ENCODE measurements around the gene CD99L2. TPM values are rescaled to one million over a fixed set of nuclear protein-coding genes. Genes with fewer than 3 reads are reported as not detected.
"Not testable (repeated sequence)": the region's sequence is repeated elsewhere in the genome, so short reads cannot be mapped to it uniquely, and the experiment has no call there.

CD99L2 gene
- total RNA-seq, 1 donor from 2014 or later = 9.0 TPM

DNA sequence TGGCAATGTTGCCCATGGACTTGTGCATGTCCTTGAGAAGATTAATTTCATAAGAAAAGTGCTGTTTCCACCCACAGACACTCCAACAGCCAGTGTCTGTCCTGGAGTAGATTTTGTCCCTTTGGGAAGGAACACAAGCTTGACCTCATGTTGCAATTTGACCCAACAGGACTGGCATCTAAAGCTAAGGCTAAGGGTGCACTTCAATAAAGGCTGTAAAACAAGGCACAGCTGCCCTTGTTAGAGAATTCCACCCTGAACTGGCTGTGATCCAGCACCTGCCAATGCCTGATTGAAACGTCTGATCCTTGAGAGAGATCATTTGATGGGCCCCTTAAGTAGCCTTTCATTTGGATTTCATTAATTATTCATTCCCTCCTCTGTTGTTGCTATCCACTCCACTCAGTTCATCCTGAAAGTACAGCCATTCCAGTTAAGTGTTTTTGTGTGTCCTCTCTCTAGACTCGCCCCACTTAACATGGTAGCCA lies 56.2 kb downstream of the CD99L2 start:
- no peak for DNase-seq (ENCODE audit: low spot score)
- Mint-ChIP-seq H3K4me1 (ENCODE audit: low read depth) (no peaks in the 10 kb centered on the region), H3K36me3 (ENCODE audit: low read depth) (no peaks in the 10 kb centered on the region), H3K27me3 (ENCODE audit: insufficient read depth) (no peaks in the 10 kb centered on the region), H3K4me3 (no peak overlapping the region), H3K27ac (no peak overlapping the region), H3K9me3 (no peaks in the 10 kb centered on the region)
- intact Hi-C loops (cut with micrococcal nuclease) = no loop called here

DNA sequence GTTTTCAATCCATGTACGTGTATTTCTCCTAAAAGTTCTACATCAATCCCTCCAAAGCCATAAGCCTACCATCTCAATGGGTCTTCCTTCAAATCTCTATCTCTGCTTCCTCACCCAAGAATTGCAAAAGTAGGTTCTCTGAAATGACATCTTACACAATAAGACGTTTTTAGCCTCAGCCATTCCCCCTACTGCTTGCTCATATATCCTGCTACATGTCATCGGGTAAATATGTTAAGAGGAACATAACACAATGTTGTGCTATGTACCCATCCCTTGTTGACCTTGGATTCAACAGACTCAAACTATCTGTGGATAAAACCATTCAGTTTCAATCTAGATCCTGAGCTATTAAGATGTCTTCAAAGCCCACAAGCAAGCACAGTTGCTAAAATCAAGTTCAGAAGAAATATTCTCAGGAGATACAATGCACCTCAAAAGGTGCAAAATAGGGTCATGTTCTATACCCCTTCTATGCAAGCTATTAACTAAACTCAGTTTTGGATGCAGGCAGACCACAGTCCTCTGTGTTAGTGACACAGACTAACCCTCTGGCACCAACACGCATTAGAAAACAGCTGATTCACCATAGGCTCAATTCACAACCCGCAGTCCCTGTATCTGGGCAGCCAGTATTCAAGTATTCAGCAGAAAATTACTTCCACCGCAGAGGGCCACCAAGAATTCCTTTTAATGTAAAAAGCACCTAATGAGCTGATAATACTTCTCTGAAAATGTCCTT lies 56.8 kb downstream of the CD99L2 start:
- H3K27ac Mint-ChIP-seq = no peak overlapping the region
- H3K4me1 Mint-ChIP-seq (ENCODE audit: low read depth) = no peaks in the 10 kb centered on the region
- no peaks in the 10 kb centered on the region for H3K36me3 Mint-ChIP-seq (ENCODE audit: low read depth)
- no peaks in the 10 kb centered on the region for H3K9me3 Mint-ChIP-seq
- no peak for DNase-seq (ENCODE audit: low spot score)
- intact Hi-C loops (cut with micrococcal nuclease) = no loop called here
- H3K27me3 Mint-ChIP-seq (ENCODE audit: insufficient read depth) = no peaks in the 10 kb centered on the region
- H3K4me3 Mint-ChIP-seq = no peak overlapping the region

DNA sequence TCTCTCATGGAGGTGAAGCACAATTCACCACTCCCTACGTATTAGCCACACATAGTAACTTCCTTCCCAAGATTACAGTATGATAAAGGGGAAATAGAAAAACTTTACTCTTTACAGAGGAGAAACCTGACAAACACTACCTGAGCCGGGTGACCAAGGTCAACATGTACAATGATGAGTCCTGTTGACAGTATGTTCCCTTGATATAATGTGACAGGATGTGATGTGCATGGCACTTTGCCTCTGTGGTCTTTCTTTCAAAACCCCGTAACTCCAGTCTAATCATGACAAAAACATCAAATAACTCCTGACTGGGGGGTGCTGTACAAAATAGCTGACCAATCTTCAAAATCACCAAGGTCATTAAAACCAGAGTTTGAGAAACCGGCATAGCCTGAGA lies 60.6 kb downstream of the CD99L2 start:
- peaks cover 6% of the 10 kb centered on the region for H3K4me1 Mint-ChIP-seq (ENCODE audit: low read depth)
- H3K4me3 Mint-ChIP-seq = no peak overlapping the region
- no peak for DNase-seq (ENCODE audit: low spot score)
- no peaks in the 10 kb centered on the region for H3K36me3 Mint-ChIP-seq (ENCODE audit: low read depth)
- H3K27me3 Mint-ChIP-seq (ENCODE audit: insufficient read depth) = no peaks in the 10 kb centered on the region
- H3K27ac Mint-ChIP-seq = no peak overlapping the region
- peaks cover 4% of the 10 kb centered on the region for H3K9me3 Mint-ChIP-seq
- intact Hi-C loops (cut with micrococcal nuclease) = no loop called here

DNA sequence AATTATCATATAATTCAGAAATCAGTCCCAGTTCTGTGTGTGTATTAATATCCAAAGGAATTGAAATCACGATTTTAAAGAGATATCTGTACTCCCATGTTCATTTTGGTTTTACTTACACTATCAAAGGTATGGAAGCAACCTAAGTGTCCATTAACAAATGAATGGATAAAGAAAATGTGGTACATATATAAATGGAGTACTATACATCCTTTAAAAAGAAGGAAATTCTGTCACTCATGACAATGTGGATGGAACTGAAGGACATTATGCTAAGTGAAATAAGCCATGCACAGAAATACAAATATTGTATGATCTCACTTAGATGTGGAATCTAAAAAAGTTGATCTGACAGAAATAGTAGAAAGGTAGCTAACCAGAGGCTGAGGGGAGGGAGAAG lies 63.8 kb downstream of the CD99L2 start:
- Mint-ChIP-seq H3K4me1 (ENCODE audit: low read depth) (peaks cover 6% of the 10 kb centered on the region), H3K27me3 (ENCODE audit: insufficient read depth) (no peaks in the 10 kb centered on the region), H3K4me3 (no peak overlapping the region), H3K27ac (no peak overlapping the region), H3K36me3 (ENCODE audit: low read depth) (no peaks in the 10 kb centered on the region), H3K9me3 (peaks cover 8% of the 10 kb centered on the region)
- intact Hi-C loops (cut with micrococcal nuclease) = no loop called here
- no peak for DNase-seq (ENCODE audit: low spot score)

DNA sequence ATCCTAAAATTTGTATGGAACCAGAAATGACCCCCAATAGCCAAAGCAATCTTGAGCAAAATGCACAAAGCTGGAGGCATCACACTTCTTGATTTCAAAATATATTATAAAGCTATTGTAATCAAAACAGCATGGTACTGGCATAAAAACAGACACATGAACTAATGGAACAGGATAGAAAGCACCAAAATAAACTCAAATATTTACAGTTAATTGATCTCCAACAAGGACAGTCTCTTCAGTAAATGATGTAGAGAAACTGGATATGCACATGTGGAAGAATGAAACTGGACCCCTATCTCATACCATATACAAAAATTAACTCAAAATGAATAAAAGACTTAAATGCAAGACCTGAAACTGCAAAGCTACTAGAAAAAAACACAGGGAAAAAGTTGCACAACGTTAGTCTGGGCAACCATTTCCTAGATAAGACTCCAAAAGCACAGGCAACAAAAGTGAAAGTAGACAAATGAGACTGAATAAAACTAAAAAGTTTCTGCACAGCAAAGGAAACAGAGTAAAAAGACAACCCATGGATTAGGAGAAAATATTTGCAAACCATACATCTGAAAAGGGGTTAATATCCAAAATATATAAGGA lies 64.9 kb downstream of the CD99L2 start:
- Mint-ChIP-seq H3K36me3 (ENCODE audit: low read depth) (peaks cover 2% of the 10 kb centered on the region), H3K4me3 (no peak overlapping the region), H3K27me3 (ENCODE audit: insufficient read depth) (no peaks in the 10 kb centered on the region), H3K9me3 (peaks cover 8% of the 10 kb centered on the region), H3K27ac (no peak overlapping the region), H3K4me1 (ENCODE audit: low read depth) (peaks cover 6% of the 10 kb centered on the region)
- no peak for DNase-seq (ENCODE audit: low spot score)
- intact Hi-C loops (cut with micrococcal nuclease) = no loop called here

DNA sequence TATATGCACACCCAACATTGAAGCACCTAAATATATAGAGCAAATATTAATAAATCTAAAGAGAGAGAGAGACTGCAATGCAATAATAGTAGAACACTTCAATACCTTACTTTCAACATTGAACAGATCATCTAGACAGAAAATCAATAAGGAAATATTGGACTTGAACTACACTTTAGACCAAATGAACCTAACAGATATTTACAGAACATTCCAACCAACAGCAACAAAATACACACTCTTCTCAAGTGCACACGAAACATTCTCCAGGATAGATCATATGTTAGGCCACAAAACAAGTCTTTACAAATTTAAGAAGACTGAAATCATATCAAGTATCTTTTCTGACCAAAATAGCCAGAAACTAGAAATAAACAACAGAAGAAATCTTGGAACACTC lies 66.6 kb downstream of the CD99L2 start:
- Mint-ChIP-seq H3K36me3 (ENCODE audit: low read depth) (peaks cover 4% of the 10 kb centered on the region), H3K9me3 (peaks cover 8% of the 10 kb centered on the region), H3K27ac (no peak overlapping the region), H3K27me3 (ENCODE audit: insufficient read depth) (no peaks in the 10 kb centered on the region), H3K4me1 (ENCODE audit: low read depth) (peaks cover 6% of the 10 kb centered on the region), H3K4me3 (no peak overlapping the region)
- intact Hi-C loops (cut with micrococcal nuclease) = no loop called here
- no peak for DNase-seq (ENCODE audit: low spot score)

DNA sequence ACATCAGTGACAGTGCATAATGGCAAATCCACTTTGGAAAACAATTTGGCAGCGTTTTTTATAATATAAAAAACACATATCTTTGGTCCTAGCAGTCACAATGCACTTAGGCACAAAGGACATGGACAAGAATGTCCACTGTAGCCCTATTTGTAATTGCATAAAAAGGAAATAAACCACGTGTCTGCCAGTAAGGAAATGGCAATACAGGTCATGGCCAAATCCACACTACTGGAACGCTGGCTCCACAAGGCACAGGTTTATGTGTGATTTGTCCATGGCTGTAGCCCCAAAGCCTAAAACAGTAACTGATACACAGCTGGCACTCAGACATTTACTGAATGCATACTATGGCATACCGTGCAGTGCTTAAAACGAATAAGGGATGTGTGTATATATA lies 69.7 kb downstream of the CD99L2 start:
- Mint-ChIP-seq H3K4me3 (no peak overlapping the region), H3K27me3 (ENCODE audit: insufficient read depth) (no peaks in the 10 kb centered on the region), H3K4me1 (ENCODE audit: low read depth) (peaks cover 4% of the 10 kb centered on the region), H3K9me3 (peaks cover 4% of the 10 kb centered on the region), H3K36me3 (ENCODE audit: low read depth) (peaks cover 4% of the 10 kb centered on the region), H3K27ac (no peak overlapping the region)
- no peak for DNase-seq (ENCODE audit: low spot score)
- intact Hi-C loops (cut with micrococcal nuclease) = no loop called here

DNA sequence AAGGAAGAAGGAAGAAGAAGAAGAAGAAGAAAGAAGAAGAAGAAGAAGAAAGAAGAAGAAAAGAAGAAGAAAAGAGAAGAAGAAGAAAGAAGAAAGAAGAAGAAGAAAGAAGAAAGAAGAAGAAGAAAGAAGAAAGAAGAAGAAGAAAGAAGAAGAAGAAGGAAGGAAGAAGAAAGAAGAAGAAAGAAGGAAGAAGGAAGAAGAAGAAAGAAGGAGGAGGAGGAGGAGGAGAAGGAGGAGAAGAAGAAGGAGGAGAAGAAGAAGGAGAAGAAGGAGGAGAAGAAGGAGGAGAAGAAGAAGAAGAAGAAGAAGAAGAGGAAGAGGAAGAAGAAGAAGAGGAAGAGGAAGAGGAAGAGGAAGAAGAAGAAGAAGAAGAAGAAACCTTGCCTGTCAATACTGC lies 74.1 kb downstream of the CD99L2 start:
- DNase-seq (ENCODE audit: low spot score); H3K4me3 Mint-ChIP-seq; H3K36me3 Mint-ChIP-seq (ENCODE audit: low read depth); H3K4me1 Mint-ChIP-seq (ENCODE audit: low read depth); H3K27me3 Mint-ChIP-seq (ENCODE audit: insufficient read depth); H3K27ac Mint-ChIP-seq; H3K9me3 Mint-ChIP-seq; intact Hi-C loops (cut with micrococcal nuclease): not testable (repeated sequence)

DNA sequence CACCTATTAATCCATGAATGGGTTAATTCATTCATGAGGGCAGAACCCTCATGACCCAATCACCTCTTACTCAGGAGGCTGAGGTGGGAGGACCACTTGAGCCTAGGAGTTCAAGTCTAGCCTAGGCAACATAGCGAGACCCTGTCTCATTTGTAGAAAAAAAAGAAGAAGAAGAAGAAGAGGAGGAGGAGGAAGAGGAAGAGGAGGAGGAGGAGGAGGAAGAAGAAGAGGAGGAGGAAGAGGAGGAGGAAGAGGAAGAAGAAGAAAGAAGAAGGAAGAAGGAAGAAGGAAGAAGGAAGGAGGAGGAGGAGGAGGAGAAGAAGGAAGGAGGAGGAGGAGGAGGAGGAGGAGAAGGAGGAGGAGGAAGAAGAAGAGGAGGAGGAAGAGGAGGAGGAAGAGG lies 74.6 kb downstream of the CD99L2 start:
- H3K36me3 Mint-ChIP-seq (ENCODE audit: low read depth); H3K4me3 Mint-ChIP-seq; DNase-seq (ENCODE audit: low spot score); H3K9me3 Mint-ChIP-seq; H3K27me3 Mint-ChIP-seq (ENCODE audit: insufficient read depth); H3K27ac Mint-ChIP-seq; intact Hi-C loops (cut with micrococcal nuclease); H3K4me1 Mint-ChIP-seq (ENCODE audit: low read depth): not testable (repeated sequence)

DNA sequence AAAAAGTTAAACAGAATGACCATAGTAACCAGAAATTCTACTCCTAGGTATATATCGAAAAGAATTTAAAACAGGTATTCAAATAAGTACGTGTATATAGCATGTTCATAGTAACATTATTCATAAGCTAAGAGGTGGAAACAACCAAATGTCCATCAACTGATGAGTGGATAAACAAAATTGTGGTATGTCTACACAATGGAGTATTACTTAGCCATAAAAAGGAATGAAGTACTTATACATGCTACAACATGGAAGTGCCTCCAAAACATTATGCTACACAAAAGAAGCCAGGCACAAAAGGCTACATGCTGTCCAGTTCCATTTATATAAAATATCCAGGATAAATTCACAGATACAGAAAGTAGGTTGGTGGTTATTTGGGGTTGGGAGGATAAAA lies 76.5 kb downstream of the CD99L2 start:
- no peak overlapping the region for H3K27ac Mint-ChIP-seq
- DNase-seq (ENCODE audit: low spot score) = no peak
- H3K36me3 Mint-ChIP-seq (ENCODE audit: low read depth) = peaks cover 2% of the 10 kb centered on the region
- H3K9me3 Mint-ChIP-seq = peaks cover 5% of the 10 kb centered on the region
- H3K27me3 Mint-ChIP-seq (ENCODE audit: insufficient read depth) = no peaks in the 10 kb centered on the region
- intact Hi-C loops (cut with micrococcal nuclease) = no loop called here
- H3K4me1 Mint-ChIP-seq (ENCODE audit: low read depth) = no peaks in the 10 kb centered on the region
- no peak overlapping the region for H3K4me3 Mint-ChIP-seq

DNA sequence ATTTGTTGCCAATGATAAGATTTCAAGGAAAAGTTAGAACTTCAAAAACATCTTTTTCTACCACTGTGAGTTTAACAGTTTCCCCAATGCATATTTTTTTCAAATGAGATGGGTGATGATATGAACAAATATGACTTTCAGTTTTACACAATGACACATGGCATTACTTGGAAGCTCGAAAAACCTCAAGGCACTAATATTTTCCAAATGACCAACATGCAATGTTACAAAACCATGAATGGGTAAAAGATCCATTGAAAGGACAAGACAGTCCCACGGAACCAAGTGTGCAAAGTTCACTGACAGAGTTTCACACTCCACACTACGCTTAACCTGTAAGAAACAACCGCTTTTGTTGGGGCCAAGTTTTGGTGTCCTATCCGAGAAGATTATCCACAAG lies 84.5 kb downstream of the CD99L2 start:
- no peaks in the 10 kb centered on the region for H3K4me1 Mint-ChIP-seq (ENCODE audit: low read depth)
- H3K27ac Mint-ChIP-seq = no peak overlapping the region
- no peak for DNase-seq (ENCODE audit: low spot score)
- H3K9me3 Mint-ChIP-seq = no peaks in the 10 kb centered on the region
- H3K4me3 Mint-ChIP-seq = no peak overlapping the region
- peaks cover 4% of the 10 kb centered on the region for H3K36me3 Mint-ChIP-seq (ENCODE audit: low read depth)
- H3K27me3 Mint-ChIP-seq (ENCODE audit: insufficient read depth) = no peaks in the 10 kb centered on the region
- intact Hi-C loops (cut with micrococcal nuclease) = no loop called here

DNA sequence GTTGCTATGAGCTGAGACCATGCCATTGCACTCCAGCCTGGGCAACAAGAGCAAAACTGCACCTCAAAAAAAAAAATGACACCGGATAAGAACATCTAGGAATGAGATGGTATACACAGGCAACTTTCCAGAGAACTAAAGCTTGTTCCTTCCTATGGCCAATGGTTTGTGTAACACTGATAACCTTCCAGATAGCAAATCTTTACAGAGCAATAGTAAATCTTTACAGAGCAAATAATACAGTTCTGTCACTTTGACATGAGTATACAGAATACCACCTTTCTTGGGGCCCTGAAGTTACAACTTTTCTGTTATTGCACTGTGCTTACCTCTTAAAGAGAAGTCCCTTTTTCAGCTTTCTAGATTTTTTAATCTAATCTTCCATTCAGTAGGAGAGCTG lies 91.6 kb downstream of the CD99L2 start:
- intact Hi-C loops (cut with micrococcal nuclease) = no loop called here
- Mint-ChIP-seq H3K36me3 (ENCODE audit: low read depth) (peaks cover 5% of the 10 kb centered on the region), H3K27ac (no peak overlapping the region), H3K27me3 (ENCODE audit: insufficient read depth) (no peaks in the 10 kb centered on the region), H3K4me1 (ENCODE audit: low read depth) (no peaks in the 10 kb centered on the region), H3K4me3 (no peak overlapping the region), H3K9me3 (peaks cover 4% of the 10 kb centered on the region)
- no peak for DNase-seq (ENCODE audit: low spot score)

DNA sequence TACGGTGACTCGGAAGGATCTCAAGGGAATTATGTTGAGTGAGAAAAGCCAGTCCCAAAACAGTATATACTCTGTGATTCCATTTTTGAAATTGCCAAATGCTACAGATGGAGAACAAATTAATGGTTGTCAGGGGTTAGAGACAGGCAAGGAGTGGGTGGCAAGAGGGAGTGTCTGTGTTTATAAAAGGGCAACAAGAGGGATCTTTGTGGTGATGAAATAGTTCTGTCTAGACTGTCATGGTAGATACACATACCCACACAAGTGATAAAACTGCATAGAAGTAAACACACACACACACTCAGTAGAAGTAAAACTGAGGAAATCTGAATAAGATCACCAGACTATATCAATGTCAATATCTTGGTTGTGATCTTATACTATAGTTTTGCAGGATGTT lies 92.7 kb downstream of the CD99L2 start:
- no peak for DNase-seq (ENCODE audit: low spot score)
- H3K4me1 Mint-ChIP-seq (ENCODE audit: low read depth) = no peaks in the 10 kb centered on the region
- H3K36me3 Mint-ChIP-seq (ENCODE audit: low read depth) = peaks cover 5% of the 10 kb centered on the region
- no peak overlapping the region for H3K27ac Mint-ChIP-seq
- no peak overlapping the region for H3K4me3 Mint-ChIP-seq
- intact Hi-C loops (cut with micrococcal nuclease) = no loop called here
- H3K9me3 Mint-ChIP-seq = peaks cover 4% of the 10 kb centered on the region
- no peaks in the 10 kb centered on the region for H3K27me3 Mint-ChIP-seq (ENCODE audit: insufficient read depth)

Data from activated T-helper 1 cell treated with anti-CD3 and anti-CD28 coated beads, Interleukin-12 subunit alpha, Interleukin-12 subunit beta, Interleukin-2, Interleukin-4 antibody, amounts not matched to agents 30 ng/mL and 10 ng/mL and 1 ng/mL, durations not matched to agents 14 hours and 24 hours and 36 hours (primary cell).